Measurements from ENCODE around the gene KRTAP23-1.

KRTAP23-1 gene, protein sequence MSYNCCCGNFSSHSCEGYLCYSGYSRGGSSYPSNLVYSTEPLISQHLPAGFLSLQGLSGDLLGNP

DNA sequence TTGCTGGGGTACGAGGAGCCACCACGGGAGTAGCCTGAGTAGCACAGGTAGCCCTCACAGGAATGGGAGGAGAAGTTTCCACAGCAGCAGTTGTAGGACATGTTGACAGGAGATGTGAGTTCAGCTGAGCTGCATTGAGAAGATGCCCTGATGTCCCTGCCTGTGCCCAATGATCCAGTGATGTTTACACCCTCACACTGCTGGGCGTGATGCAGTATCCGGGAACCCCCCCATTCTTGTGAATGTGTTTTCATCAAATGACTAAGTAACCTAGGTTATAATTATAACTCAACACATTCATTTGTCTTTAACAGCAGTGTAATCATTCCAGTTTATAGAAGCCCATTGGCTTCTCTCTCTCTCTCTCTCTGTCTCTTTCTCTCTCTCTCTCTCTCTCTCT is at the start of gene KRTAP23-1:
KRTAP23-1 (minus strand) TSS at position 101 of the 400 bp plus-strand sequence; CDS start at position 101, 0 bp downstream.
- no peak within 1 kb of the TSS for H3K27ac ChIP-seq
- H3K4me3 ChIP-seq (IDR thresholded peaks at IDR 0.05; ENCODE audit: insufficient read depth, low read depth, low read length): no peak within 1 kb of the TSS
- H3K4me2 ChIP-seq: no peak within 1 kb of the TSS

DNA sequence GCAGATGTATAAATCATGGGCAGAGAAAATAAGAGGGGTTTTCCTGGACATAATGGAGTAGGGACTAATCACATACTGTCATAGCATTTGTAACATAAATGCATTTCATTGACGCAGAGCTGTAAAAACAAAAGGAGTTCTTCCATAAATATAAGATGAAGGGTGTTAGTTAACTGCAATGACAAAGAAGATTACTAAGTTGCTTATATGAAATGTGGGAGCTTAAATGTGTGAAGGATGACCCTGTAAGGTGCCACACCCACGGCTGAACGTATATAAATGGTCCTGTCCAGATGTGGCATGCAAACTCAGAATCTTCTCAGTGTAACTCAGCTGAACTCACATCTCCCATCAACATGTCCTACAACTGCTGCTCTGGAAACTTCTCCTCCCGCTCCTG is 47.3 kb upstream of the KRTAP23-1 start, which contains the start of gene KRTAP13-1:
KRTAP13-1 (plus strand) TSS at position 301 of the 400 bp plus-strand sequence; CDS start at position 357, 56 bp downstream.
- TF ChIP-seq, protein P1, sequence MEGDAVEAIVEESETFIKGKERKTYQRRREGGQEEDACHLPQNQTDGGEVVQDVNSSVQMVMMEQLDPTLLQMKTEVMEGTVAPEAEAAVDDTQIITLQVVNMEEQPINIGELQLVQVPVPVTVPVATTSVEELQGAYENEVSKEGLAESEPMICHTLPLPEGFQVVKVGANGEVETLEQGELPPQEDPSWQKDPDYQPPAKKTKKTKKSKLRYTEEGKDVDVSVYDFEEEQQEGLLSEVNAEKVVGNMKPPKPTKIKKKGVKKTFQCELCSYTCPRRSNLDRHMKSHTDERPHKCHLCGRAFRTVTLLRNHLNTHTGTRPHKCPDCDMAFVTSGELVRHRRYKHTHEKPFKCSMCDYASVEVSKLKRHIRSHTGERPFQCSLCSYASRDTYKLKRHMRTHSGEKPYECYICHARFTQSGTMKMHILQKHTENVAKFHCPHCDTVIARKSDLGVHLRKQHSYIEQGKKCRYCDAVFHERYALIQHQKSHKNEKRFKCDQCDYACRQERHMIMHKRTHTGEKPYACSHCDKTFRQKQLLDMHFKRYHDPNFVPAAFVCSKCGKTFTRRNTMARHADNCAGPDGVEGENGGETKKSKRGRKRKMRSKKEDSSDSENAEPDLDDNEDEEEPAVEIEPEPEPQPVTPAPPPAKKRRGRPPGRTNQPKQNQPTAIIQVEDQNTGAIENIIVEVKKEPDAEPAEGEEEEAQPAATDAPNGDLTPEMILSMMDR (conservative IDR thresholded peaks at IDR 0.05; ENCODE audit: low read depth, low read length): no peak
- Histone ChIP-seq H3K9ac (no peak within 1 kb of the TSS), H3K36me3 (ENCODE audit: insufficient read depth) (no peaks in the 10 kb centered on the region)

More for the DNA sequence above, at the start of gene KRTAP23-1:
- H2AFZ ChIP-seq (ENCODE audit: low read depth): no peak within 1 kb of the TSS
- no peaks in the 10 kb centered on the region for H3K79me2 ChIP-seq (ENCODE audit: insufficient read depth, low read depth)
- no peaks in the 10 kb centered on the region for H3K27me3 ChIP-seq (ENCODE audit: insufficient read depth, low read depth)
- no peak within 1 kb of the TSS for H3K9ac ChIP-seq
- H3K36me3 ChIP-seq (ENCODE audit: insufficient read depth): no peaks in the 10 kb centered on the region
- TF ChIP-seq, protein P1 (conservative IDR thresholded peaks at IDR 0.05; ENCODE audit: low read depth, low read length): no peak
- H3K4me1 ChIP-seq (ENCODE audit: low read depth, poor library complexity, severe bottlenecking): no peaks in the 10 kb centered on the region
- H4K20me1 ChIP-seq (ENCODE audit: insufficient read depth): no peaks in the 10 kb centered on the region

DNA sequence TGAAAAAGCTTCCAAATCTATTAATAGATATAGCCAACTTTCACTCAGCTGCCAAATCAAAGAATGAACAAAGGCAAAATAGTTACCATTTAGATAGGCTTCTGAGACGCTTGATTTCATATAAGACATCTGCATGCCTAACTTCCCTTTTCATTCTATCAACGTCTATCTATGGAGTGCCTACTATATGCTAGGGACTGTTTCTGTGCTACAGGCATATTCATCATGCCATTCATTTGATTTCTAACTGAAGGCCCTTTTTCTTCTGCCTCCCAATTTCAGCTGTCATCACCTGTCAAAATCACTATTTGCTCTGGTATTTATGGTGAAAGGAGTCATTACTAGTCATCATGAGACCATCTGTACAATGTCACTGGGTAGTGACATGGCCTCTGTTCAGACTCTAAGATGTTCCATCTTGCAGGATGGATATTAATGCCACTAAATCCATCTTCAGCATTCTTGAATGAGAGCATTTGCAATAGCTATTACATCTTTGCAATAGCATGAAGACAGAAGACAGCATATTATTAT is 43.2 kb upstream of the KRTAP23-1 start:
- Histone ChIP-seq H3K27ac (no peak overlapping the region), H3K9ac (no peak overlapping the region), H3K79me2 (ENCODE audit: insufficient read depth, low read depth) (no peaks in the 10 kb centered on the region), H4K20me1 (ENCODE audit: insufficient read depth) (no peaks in the 10 kb centered on the region), H3K4me1 (ENCODE audit: low read depth, poor library complexity, severe bottlenecking) (no peaks in the 10 kb centered on the region), H3K4me3 (IDR thresholded peaks at IDR 0.05; ENCODE audit: insufficient read depth, low read depth, low read length) (no peak overlapping the region), H3K27me3 (ENCODE audit: insufficient read depth, low read depth) (no peaks in the 10 kb centered on the region), H3K4me2 (no peak overlapping the region), H2AFZ (ENCODE audit: low read depth) (no peak overlapping the region), H3K36me3 (ENCODE audit: insufficient read depth) (no peaks in the 10 kb centered on the region)
- TF ChIP-seq, protein P1 (conservative IDR thresholded peaks at IDR 0.05; ENCODE audit: low read depth, low read length): no peak

More for the DNA sequence above, 47.3 kb upstream of the KRTAP23-1 start, which contains the start of gene KRTAP13-1:
- no peaks in the 10 kb centered on the region for H3K79me2 ChIP-seq (ENCODE audit: insufficient read depth, low read depth)
- H3K4me3 ChIP-seq (IDR thresholded peaks at IDR 0.05; ENCODE audit: insufficient read depth, low read depth, low read length): no peak within 1 kb of the TSS
- no peaks in the 10 kb centered on the region for H4K20me1 ChIP-seq (ENCODE audit: insufficient read depth)
- H3K27me3 ChIP-seq (ENCODE audit: insufficient read depth, low read depth): no peaks in the 10 kb centered on the region
- no peak within 1 kb of the TSS for H2AFZ ChIP-seq (ENCODE audit: low read depth)
- H3K4me2 ChIP-seq: no peak within 1 kb of the TSS
- no peaks in the 10 kb centered on the region for H3K4me1 ChIP-seq (ENCODE audit: low read depth, poor library complexity, severe bottlenecking)
- no peak within 1 kb of the TSS for H3K27ac ChIP-seq

DNA sequence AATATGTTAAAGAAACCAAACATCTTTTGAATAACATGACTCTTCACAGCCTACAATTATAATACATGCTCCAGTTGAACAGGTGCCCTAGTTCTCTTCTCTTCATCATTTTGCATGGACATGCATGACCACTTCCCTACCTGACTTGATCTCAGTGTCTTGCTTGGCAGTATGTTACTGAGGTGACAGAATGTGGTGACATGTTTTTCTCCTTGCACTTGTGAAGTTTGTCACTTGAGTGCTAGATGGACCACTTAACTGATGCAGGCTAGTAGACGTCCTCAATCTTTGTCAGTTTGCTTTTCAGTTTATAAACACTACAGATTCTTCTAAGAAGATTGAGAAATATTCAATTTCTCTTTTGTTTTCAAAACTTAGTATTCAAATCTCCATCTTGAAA is 33.8 kb upstream of the KRTAP23-1 start:
- H4K20me1 ChIP-seq (ENCODE audit: insufficient read depth): no peaks in the 10 kb centered on the region
- H3K36me3 ChIP-seq (ENCODE audit: insufficient read depth): no peaks in the 10 kb centered on the region
- no peak overlapping the region for H3K4me3 ChIP-seq (IDR thresholded peaks at IDR 0.05; ENCODE audit: insufficient read depth, low read depth, low read length)
- H3K4me2 ChIP-seq: no peak overlapping the region
- no peak overlapping the region for H2AFZ ChIP-seq (ENCODE audit: low read depth)
- H3K9ac ChIP-seq: no peak overlapping the region
- no peaks in the 10 kb centered on the region for H3K4me1 ChIP-seq (ENCODE audit: low read depth, poor library complexity, severe bottlenecking)
- no peak overlapping the region for H3K27ac ChIP-seq
- TF ChIP-seq, protein P1 (conservative IDR thresholded peaks at IDR 0.05; ENCODE audit: low read depth, low read length): no peak
- no peaks in the 10 kb centered on the region for H3K79me2 ChIP-seq (ENCODE audit: insufficient read depth, low read depth)
- H3K27me3 ChIP-seq (ENCODE audit: insufficient read depth, low read depth): no peaks in the 10 kb centered on the region
